ENCODE measurements around the gene TLK1. TPM values are rescaled to one million over a fixed set of nuclear protein-coding genes. Genes with fewer than 3 reads are reported as not detected.

Gene TLK1
- total and polyA plus RNA-seq, 2 of the 4 experiments (the other 2 are of a cell fraction): 7.3 to 12.5 TPM

DNA sequence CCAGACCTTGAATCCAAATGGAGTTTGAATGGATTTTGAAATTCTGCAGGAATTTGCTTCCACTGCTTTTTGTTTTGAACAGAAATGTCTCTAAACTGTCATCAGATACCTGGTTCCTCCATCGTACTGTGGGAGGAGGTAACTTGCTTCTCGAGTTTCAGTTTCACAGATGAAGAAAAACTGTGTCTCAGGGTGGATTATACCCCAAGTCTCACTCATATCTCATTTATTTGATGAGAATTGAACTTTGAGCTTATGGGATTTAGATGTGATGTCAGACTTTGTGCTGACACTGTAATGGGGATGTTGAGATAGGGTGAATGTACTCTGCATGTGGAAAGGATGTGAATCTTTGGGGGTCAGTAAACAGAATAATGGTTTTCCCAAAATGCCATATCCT lies 124.2 kb downstream of the TLK1 start:
- intact Hi-C loops (cut with micrococcal nuclease): no loop called here
- BruUV-seq (replicated peaks): no TSS peak
- H3K9ac ChIP-seq (ENCODE audit: low read depth, low read length): no peak overlapping the region

More for the DNA sequence above, 124.2 kb downstream of the TLK1 start:
- Histone ChIP-seq H3K4me2 (ENCODE audit: low read depth, low read length) (no peak overlapping the region), H2BK5ac (ENCODE audit: low read depth, low read length, poor library complexity, severe bottlenecking) (no peak overlapping the region), H4K8ac (ENCODE audit: low read depth in 2 of 2, low read length in 2 of 2) (no peak overlapping the region), H4K91ac (ENCODE audit: insufficient read depth, low read depth, low read length) (no peak overlapping the region), H3K4ac (ENCODE audit: low read depth, low read length) (no peak overlapping the region), H3K14ac (replicated peaks; ENCODE audit: low read depth, low read length) (no peak overlapping the region), H2AK5ac (ENCODE audit: low read depth, low read length) (no peak overlapping the region), H4K5ac (ENCODE audit: low read depth, low read length) (no peak overlapping the region), H3K27me3 (ENCODE audit: control insufficient read depth, insufficient read depth, low read length) (no peaks in the 10 kb centered on the region), H2BK20ac (ENCODE audit: low read depth, low read length) (no peak overlapping the region), H3K36me3 (ENCODE audit: control insufficient read depth, insufficient read depth, low read length) (peaks cover 19% of the 10 kb centered on the region), H3K4me3 (ENCODE audit: insufficient read depth, low read depth, low read length) (no peak overlapping the region), H2AK9ac (replicated peaks; ENCODE audit: low read depth, low read length, poor library complexity) (no peak overlapping the region), H3K79me1 (ENCODE audit: low read depth in 1 of 2, low read length in 2 of 2) (peaks cover 5 to 17% of the 10 kb centered on the region in 2 experiments), H2BK120ac (ENCODE audit: low read depth, low read length) (no peak overlapping the region), H3K18ac (ENCODE audit: low read depth, low read length) (no peak overlapping the region), H2BK15ac (ENCODE audit: low read depth, low read length) (no peak overlapping the region), H3K4me1 (ENCODE audit: control insufficient read depth, insufficient read depth, low read length) (peaks cover 2% of the 10 kb centered on the region; the same call in 1 of the 2 replicates), H3K9me1 (ENCODE audit: insufficient read depth, low read length) (no peaks in the 10 kb centered on the region; the same call in 1 of the 2 replicates), H2AFZ (replicated peaks; ENCODE audit: low read length, poor library complexity) (no peak overlapping the region), H3K23ac (ENCODE audit: low read depth, low read length) (no peak overlapping the region), H4K20me1 (ENCODE audit: insufficient read depth, low read length) (no peaks in the 10 kb centered on the region), H3K27ac (ENCODE audit: insufficient read depth, low read length) (no peak overlapping the region), H3K56ac (ENCODE audit: extremely low read depth, insufficient read depth, low read length) (no peak overlapping the region), H3K9me3 (ENCODE audit: control insufficient read depth, insufficient read depth, low read length) (no peaks in the 10 kb centered on the region)
- ChIA-PET CTCF (no interaction called here), POLR2A (ENCODE audit: unreplicated experiment) (no interaction called here)
- in situ Hi-C loops (cut with MboI; ENCODE audit: low sequenced_read_pairs): no loop called here
- no CpG with 5 or more reads among the region's 2 CpGs for WGBS, 2 experiments (ENCODE audit: extremely low coverage in 2 of 2, insufficient read length in 1 of 2)
- ATAC-seq (ENCODE audit: low read depth) (no peak), DNase-seq (no peak)
- dilution Hi-C loops (cut with HindIII; ENCODE audit: low sequenced_read_pairs, unreplicated experiment): no loop called here
- TF ChIP-seq FOS (IDR thresholded peaks at IDR 0.05; ENCODE audit: low read depth, low read length) (no peak), RFX5 (IDR thresholded peaks at IDR 0.05; ENCODE audit: low read depth, low read length) (no peak), RAD21 (IDR thresholded peaks at IDR 0.05; ENCODE audit: low read length) (no peak), MAFK (IDR thresholded peaks at IDR 0.05; ENCODE audit: low read depth, low read length) (no peak), NFE2L2 (IDR thresholded peaks at IDR 0.05; ENCODE audit: low read depth, low read length) (no peak), SMC3 (IDR thresholded peaks at IDR 0.05; ENCODE audit: low read depth, low read length) (no peak), RCOR1 (IDR thresholded peaks at IDR 0.05; ENCODE audit: insufficient replicate concordance, low read length) (no peak), BHLHE40 (IDR thresholded peaks at IDR 0.05; ENCODE audit: low read depth, low read length) (no peak), CHD1 (IDR thresholded peaks at IDR 0.05; ENCODE audit: low read depth, low read length) (no peak), CEBPB (IDR thresholded peaks at IDR 0.05; ENCODE audit: low read depth, low read length) (no peak), MXI1 (IDR thresholded peaks at IDR 0.05; ENCODE audit: borderline replicate concordance, low read depth, low read length) (no peak), POLR2A (IDR thresholded peaks at IDR 0.05; ENCODE audit: low read depth, low read length) (no peak)
- TF ChIP-seq, protein P1, sequence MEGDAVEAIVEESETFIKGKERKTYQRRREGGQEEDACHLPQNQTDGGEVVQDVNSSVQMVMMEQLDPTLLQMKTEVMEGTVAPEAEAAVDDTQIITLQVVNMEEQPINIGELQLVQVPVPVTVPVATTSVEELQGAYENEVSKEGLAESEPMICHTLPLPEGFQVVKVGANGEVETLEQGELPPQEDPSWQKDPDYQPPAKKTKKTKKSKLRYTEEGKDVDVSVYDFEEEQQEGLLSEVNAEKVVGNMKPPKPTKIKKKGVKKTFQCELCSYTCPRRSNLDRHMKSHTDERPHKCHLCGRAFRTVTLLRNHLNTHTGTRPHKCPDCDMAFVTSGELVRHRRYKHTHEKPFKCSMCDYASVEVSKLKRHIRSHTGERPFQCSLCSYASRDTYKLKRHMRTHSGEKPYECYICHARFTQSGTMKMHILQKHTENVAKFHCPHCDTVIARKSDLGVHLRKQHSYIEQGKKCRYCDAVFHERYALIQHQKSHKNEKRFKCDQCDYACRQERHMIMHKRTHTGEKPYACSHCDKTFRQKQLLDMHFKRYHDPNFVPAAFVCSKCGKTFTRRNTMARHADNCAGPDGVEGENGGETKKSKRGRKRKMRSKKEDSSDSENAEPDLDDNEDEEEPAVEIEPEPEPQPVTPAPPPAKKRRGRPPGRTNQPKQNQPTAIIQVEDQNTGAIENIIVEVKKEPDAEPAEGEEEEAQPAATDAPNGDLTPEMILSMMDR (conservative IDR thresholded peaks at IDR 0.05; ENCODE audit: low read depth, low read length): no peak
